AG08395 (cell line): Measurements from ENCODE around the gene ANGEL2.
"Not testable (repeated sequence)": the region's sequence is repeated elsewhere in the genome, so short reads cannot be mapped to it uniquely, and the experiment has no call there.

Experiments
- DNase-seq: peaks from one replicate; pipeline ENCODE4 v3.0.0; 2012; ENCODE audit warnings: mixed read lengths, low spot score

The ANGEL2 gene

GRCh38 chr1:212975111-212975918 lies 40.4 kb downstream of the ANGEL2 start:
- DNase-seq: peak; percentile 45

- no peak for DNase-seq
Measured at GRCh38 chr1:212974711-212975110, 41.0 kb downstream of the ANGEL2 start.

- DNase-seq: no peak
Measured at GRCh38 chr1:212973899-212974298, 41.8 kb downstream of the ANGEL2 start.

- DNase-seq: no peak
Measured at GRCh38 chr1:212973426-212973825, 42.2 kb downstream of the ANGEL2 start.

GRCh38 chr1:212971312-212971711 lies 44.4 kb downstream of the ANGEL2 start:
- DNase-seq: no peak

- no peak for DNase-seq
Measured at GRCh38 chr1:212970085-212970484, 45.6 kb downstream of the ANGEL2 start.

GRCh38 chr1:212968368-212968863 lies 47.3 kb downstream of the ANGEL2 start:
- DNase-seq: no peak

GRCh38 chr1:212967801-212968200 lies 47.9 kb downstream of the ANGEL2 start:
- DNase-seq: peak; percentile 65

GRCh38 chr1:212966616-212967015 lies 49.1 kb downstream of the ANGEL2 start:
- DNase-seq: no peak

- DNase-seq: not testable (repeated sequence)
Measured at GRCh38 chr1:212964993-212965392, 50.7 kb downstream of the ANGEL2 start.

GRCh38 chr1:212964102-212964501 lies 51.6 kb downstream of the ANGEL2 start:
- DNase-seq: no peak

GRCh38 chr1:212962509-212962908 lies 53.2 kb downstream of the ANGEL2 start:
- DNase-seq: no peak

- no peak for DNase-seq
Measured at GRCh38 chr1:212960932-212961331, 54.7 kb downstream of the ANGEL2 start.

- no peak for DNase-seq
Measured at GRCh38 chr1:212959266-212960220, 56.1 kb downstream of the ANGEL2 start.

GRCh38 chr1:212958175-212958574 lies 57.5 kb downstream of the ANGEL2 start:
- no peak for DNase-seq

- DNase-seq: no peak
Measured at GRCh38 chr1:212957546-212957945, 58.1 kb downstream of the ANGEL2 start.

GRCh38 chr1:212955961-212956620 lies 59.6 kb downstream of the ANGEL2 start:
- no peak for DNase-seq

- DNase-seq: no peak
Measured at GRCh38 chr1:212955098-212955497, 60.6 kb downstream of the ANGEL2 start.

GRCh38 chr1:212954514-212954913 lies 61.2 kb downstream of the ANGEL2 start:
- no peak for DNase-seq

- no peak for DNase-seq
Measured at GRCh38 chr1:212953321-212953720, 62.3 kb downstream of the ANGEL2 start.

- no peak for DNase-seq
Measured at GRCh38 chr1:212952641-212952976, 63.1 kb downstream of the ANGEL2 start.

GRCh38 chr1:212951947-212952640 lies 63.6 kb downstream of the ANGEL2 start:
- no peak for DNase-seq
